Measurements from ENCODE around the gene TIAM2.

- no peak for TF ChIP-seq CTCF (IDR thresholded peaks at IDR 0.05; ENCODE audit: poor library complexity)
- TF ChIP-seq EZH2 (IDR thresholded peaks at IDR 0.05; ENCODE audit: borderline replicate concordance), result no peak
Observed at GRCh38 chr6:154986787-154987235, 8.3 kb upstream of the TIAM2 start.

Measured in hepatocyte (in vitro differentiated cells).